GM12878 (cell line): Measurements from ENCODE around the gene ERG. TPM values are rescaled to one million over a fixed set of nuclear protein-coding genes. Genes with fewer than 3 reads are reported as not detected.

ENCODE experiments used
- ATAC-seq: fragments of 200-7000 bp; cut with Tn5 transposase; 3 replicates; pipeline ENCODE4 v1.9.1; 2020; ENCODE audit warnings: mild to moderate bottlenecking, moderate library complexity
- BruUV-seq: library from RNA; stranded (reverse); fragments of 400-500 nt; replicated peaks from 2 replicates; lab custom pipeline; 2021; lab: Mats Ljungman, UMichigan
- CTCF ChIA-PET: fragments of 300-600 bp; sonication (Branson Sonifier 250); formaldehyde crosslinking; extraction: SDS; loops from one replicate; lab custom pipeline; 2021; ENCODE audit warnings: inconsistent platforms; lab: Yijun Ruan, JAX
- POLR2A ChIA-PET: fragments of 350-600 bp; formaldehyde crosslinking; extraction: SDS; loops from one replicate; lab custom pipeline; 2021; ENCODE audit warnings: inconsistent platforms; lab: Charles Lee
- RAD21 ChIA-PET: fragments of 300-600 bp; sonication (Branson Sonifier 250); formaldehyde crosslinking; loops from one replicate; lab custom pipeline; 2023; ENCODE audit warnings: antibody characterized with exemption; ENCODE audit not compliant: unreplicated experiment; lab: Charles Lee
- SMC1A ChIA-PET: fragments of 300-600 bp; sonication (Branson Sonifier 250); formaldehyde crosslinking; loops from one replicate; lab custom pipeline; 2023; ENCODE audit not compliant: unreplicated experiment, uncharacterized antibody; lab: Charles Lee
- DNase-seq: peaks from one replicate; pipeline ENCODE4 v3.0.0-alpha.2; 2011; ENCODE audit warnings: low read depth, low spot score
- FAIRE-seq: peaks from 3 replicates; lab custom pipeline; 2011; peaks lifted over from hg19 to GRCh38; lab: Jason Lieb, UNC
- H2AFZ ChIP-seq: 2 replicates; pipeline ENCODE4 v1.6.0; 2011; ENCODE audit warnings: low read depth, low read length, control low read depth; ENCODE audit not compliant: control insufficient read depth
- H3K27ac ChIP-seq: 2 replicates; pipeline ENCODE4 v1.5.1; 2011; ENCODE audit warnings: control low read depth; ENCODE audit not compliant: control insufficient read depth, insufficient read depth
- H3K27me3 ChIP-seq, 2 experiments: replicated peaks in 1 of 2; 2 replicates each; pipeline versions ENCODE4 v1.6.0 to v1.6.1; 2011; ENCODE audit warnings: low read length in 1 of 2; ENCODE audit not compliant: control insufficient read depth in 2 of 2, insufficient read depth in 2 of 2
- H3K36me3 ChIP-seq, 2 experiments: 2 replicates each; pipeline ENCODE4 v1.5.1; 2011; ENCODE audit warnings: low read length in 1 of 2; ENCODE audit not compliant: control insufficient read depth in 2 of 2, insufficient read depth in 2 of 2
- H3K4me1 ChIP-seq: 2 replicates; pipeline ENCODE4 v1.6.1; 2011; ENCODE audit warnings: mild to moderate bottlenecking, low read length, moderate library complexity, mixed read lengths; ENCODE audit not compliant: control insufficient read depth, insufficient read depth
- H3K4me2 ChIP-seq: 2 replicates; pipeline ENCODE4 v1.6.0; 2011; ENCODE audit warnings: control low read depth; ENCODE audit not compliant: control insufficient read depth, insufficient read depth
- H3K4me3 ChIP-seq: fragments of 200-600 bp; sonication (generic); 2 replicates; pipeline ENCODE4 v1.5.1; 2016
- H3K79me2 ChIP-seq: 2 replicates; pipeline ENCODE4 v1.6.0; 2011; ENCODE audit warnings: low read length; ENCODE audit not compliant: control insufficient read depth, insufficient read depth
- H3K9ac ChIP-seq: 2 replicates; pipeline ENCODE4 v1.8.0; 2011; ENCODE audit warnings: low read length, control low read depth, mixed read lengths; ENCODE audit not compliant: control insufficient read depth, insufficient read depth
- H3K9me3 ChIP-seq: replicated peaks from 3 replicates; pipeline ENCODE4 v1.5.1; 2011; ENCODE audit warnings: mild to moderate bottlenecking, low read length; ENCODE audit not compliant: control insufficient read depth, insufficient read depth
- H4K20me1 ChIP-seq: 2 replicates; pipeline ENCODE4 v1.6.0; 2011; ENCODE audit not compliant: control insufficient read depth, insufficient read depth
- CEBPB ChIP-seq, 2 experiments: fragments of 150-350 bp in 1 of 2; IDR thresholded peaks; 2 replicates each; pipeline ENCODE4 v1.6.1; 2012 to 2014; ENCODE audit warnings: low read depth in 2 of 2, low read length in 2 of 2, borderline replicate concordance in 1 of 2, inconsistent platforms in 1 of 2
- CHD4 ChIP-seq: fragments of 200-600 bp; sonication (generic); IDR thresholded peaks from 2 replicates; pipeline ENCODE4 v1.6.1; 2016; ENCODE audit warnings: mild to moderate bottlenecking
- CREB1 ChIP-seq: IDR thresholded peaks from 2 replicates; pipeline ENCODE4 v1.6.1; 2012; ENCODE audit warnings: low read depth, mild to moderate bottlenecking, inconsistent platforms
- E2F4 ChIP-seq: IDR thresholded peaks from 2 replicates; pipeline ENCODE4 v1.6.1; 2012; ENCODE audit warnings: low read depth, low read length, improper control_type of control experiment
- FOS ChIP-seq: IDR thresholded peaks from 3 replicates; pipeline ENCODE4 v1.6.1; 2011; ENCODE audit warnings: borderline replicate concordance; ENCODE audit not compliant: insufficient read length; ENCODE audit errors: extremely low read depth
- KAT2A ChIP-seq: conservative IDR thresholded peaks from 2 replicates; pipeline ENCODE4 v1.6.1; 2011; ENCODE audit warnings: low read depth, low read length; ENCODE audit not compliant: control insufficient read depth
- NR2C1 ChIP-seq: fragments of 450-650 bp; IDR thresholded peaks from 2 replicates; pipeline ENCODE4 v1.6.1; 2017; ENCODE audit warnings: antibody characterized with exemption, mild to moderate bottlenecking, moderate library complexity
- PAX8 ChIP-seq: fragments of 450-650 bp; IDR thresholded peaks from 2 replicates; pipeline ENCODE4 v1.6.1; 2017; ENCODE audit warnings: mild to moderate bottlenecking, moderate library complexity
- RCOR1 ChIP-seq: conservative IDR thresholded peaks from 2 replicates; pipeline ENCODE4 v1.6.1; 2012; ENCODE audit warnings: low read depth, low read length, improper control_type of control experiment
- RELB ChIP-seq: fragments of 450-650 bp; IDR thresholded peaks from 2 replicates; pipeline ENCODE4 v1.6.1; 2017; ENCODE audit warnings: low read depth, mild to moderate bottlenecking, moderate library complexity
- SPI1 ChIP-seq: IDR thresholded peaks from 2 replicates; pipeline ENCODE4 v1.6.1; 2011; ENCODE audit warnings: low read depth, mild to moderate bottlenecking, low read length, moderate library complexity, borderline replicate concordance; ENCODE audit not compliant: insufficient read depth
- USF1 ChIP-seq: IDR thresholded peaks from 2 replicates; pipeline ENCODE4 v1.6.1; 2011; ENCODE audit warnings: borderline replicate concordance, low read depth, mild to moderate bottlenecking, moderate library complexity, mixed read lengths, low read length; ENCODE audit not compliant: insufficient read depth; ENCODE audit errors: extremely low read length
- YBX1 ChIP-seq: fragments of 450-650 bp; IDR thresholded peaks from 2 replicates; pipeline ENCODE4 v1.6.1; 2016; ENCODE audit warnings: antibody characterized with exemption
- WGBS: methylation state at CpG from one replicate; pipeline ENCODE4 v1.1.6; 2016; ENCODE audit warnings: low lambda C conversion rate; ENCODE audit not compliant: insufficient replicate concordance, insufficient coverage; ENCODE audit errors: missing lambda C conversion rate; 5-methylcytosine and 5-hydroxymethylcytosine counted together
- in situ Hi-C: fragments of 300-500 bp; cut with MboI; formaldehyde crosslinking; loops from 9 replicates; pipeline ENCODE4 v1.14.3; 2018; ENCODE audit warnings: mixed read lengths
- intact Hi-C: fragments of 100-400 bp; cut with micrococcal nuclease; formaldehyde crosslinking; loops from one replicate; pipeline ENCODE4 v1.14.2; 2022; ENCODE audit not compliant: unreplicated experiment
- polyA plus RNA-seq, 11 experiments: library from polyadenylated mRNA; depleted of rRNA in 4 of 11; unstranded in 6 of 11; stranded (reverse) in 5 of 11; fragments of >200 nt; fragmentation: Nextera tagmentation in 4 of 11; fragmentation: Illumina TruSeq in 1 of 11; extraction: Ambion mirVana in 4 of 11; extraction: Trizol in 1 of 11; gene quantifications; 1 replicate in 1 of 11; 2 replicates in 10 of 11; pipeline versions ENCODE4 v1.2.1 to v1.2.3, GENCODE V29; 2011 to 2016; ENCODE audit warnings: inconsistent platforms in 2 of 11, missing spikeins in 2 of 11, low read depth in 1 of 11
- total RNA-seq, 4 experiments: library from RNA; depleted of rRNA in 3 of 4; stranded (reverse); fragments of >200 nt in 3 of 4; fragmentation: Illumina TruSeq in 1 of 4; extraction: Trizol in 1 of 4; gene quantifications; 2 replicates each; pipeline versions ENCODE4 v1.2.1 to v1.2.3, GENCODE V29; 2013 to 2021
- TF ChIP-seq, protein P1 (sequence below): fragments of 450-650 bp; IDR thresholded peaks from 2 replicates; pipeline ENCODE4 v1.6.1; 2017; ENCODE audit warnings: borderline replicate concordance
- TF ChIP-seq, protein P2 (sequence below): fragments of 450-650 bp; IDR thresholded peaks from 2 replicates; pipeline ENCODE4 v1.6.1; 2014; ENCODE audit warnings: mild to moderate bottlenecking

Gene ERG
- total and polyA plus RNA-seq, 10 of the 15 experiments (the other 5 are each of a cell fraction or from before 2014, with no cell fraction given): not detected

GRCh38 chr21:38472412-38473108 lies 25.7 kb downstream of the ERG start:
- no peak overlapping the region for H2AFZ ChIP-seq
- CTCF ChIA-PET: interaction anchor here (0.6 kb wide), 1 partner anchor 16 kb away, joined by 3 read pairs; no protein-coding TSS in a partner anchor
- H3K27me3 ChIP-seq: no peaks in the 10 kb centered on the region; a peak in 1 of 4 replicates
- no TSS peak for BruUV-seq
- H3K4me3 ChIP-seq: no peak overlapping the region
- TF ChIP-seq YBX1 (no peak), PAX8 (no peak), CHD4 (no peak), SPI1 (no peak), CREB1 (no peak), USF1 (no peak), RCOR1 (no peak), NR2C1 (no peak), FOS (no peak), E2F4 (no peak), KAT2A (no peak), CEBPB (IDR thresholded peaks at IDR 0.05; ENCODE audit: borderline replicate concordance in 1 of 2, low read depth in 2 of 2, low read length in 2 of 2) (no peak), RELB (no peak)
- TF ChIP-seq, protein P1, sequence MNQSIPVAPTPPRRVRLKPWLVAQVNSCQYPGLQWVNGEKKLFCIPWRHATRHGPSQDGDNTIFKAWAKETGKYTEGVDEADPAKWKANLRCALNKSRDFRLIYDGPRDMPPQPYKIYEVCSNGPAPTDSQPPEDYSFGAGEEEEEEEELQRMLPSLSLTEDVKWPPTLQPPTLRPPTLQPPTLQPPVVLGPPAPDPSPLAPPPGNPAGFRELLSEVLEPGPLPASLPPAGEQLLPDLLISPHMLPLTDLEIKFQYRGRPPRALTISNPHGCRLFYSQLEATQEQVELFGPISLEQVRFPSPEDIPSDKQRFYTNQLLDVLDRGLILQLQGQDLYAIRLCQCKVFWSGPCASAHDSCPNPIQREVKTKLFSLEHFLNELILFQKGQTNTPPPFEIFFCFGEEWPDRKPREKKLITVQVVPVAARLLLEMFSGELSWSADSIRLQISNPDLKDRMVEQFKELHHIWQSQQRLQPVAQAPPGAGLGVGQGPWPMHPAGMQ: no peak
- TF ChIP-seq, protein P2, sequence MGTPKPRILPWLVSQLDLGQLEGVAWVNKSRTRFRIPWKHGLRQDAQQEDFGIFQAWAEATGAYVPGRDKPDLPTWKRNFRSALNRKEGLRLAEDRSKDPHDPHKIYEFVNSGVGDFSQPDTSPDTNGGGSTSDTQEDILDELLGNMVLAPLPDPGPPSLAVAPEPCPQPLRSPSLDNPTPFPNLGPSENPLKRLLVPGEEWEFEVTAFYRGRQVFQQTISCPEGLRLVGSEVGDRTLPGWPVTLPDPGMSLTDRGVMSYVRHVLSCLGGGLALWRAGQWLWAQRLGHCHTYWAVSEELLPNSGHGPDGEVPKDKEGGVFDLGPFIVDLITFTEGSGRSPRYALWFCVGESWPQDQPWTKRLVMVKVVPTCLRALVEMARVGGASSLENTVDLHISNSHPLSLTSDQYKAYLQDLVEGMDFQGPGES: no peak
- RAD21 ChIA-PET: no interaction called here
- ATAC-seq (no peak), FAIRE-seq (no peak), DNase-seq (no peak)
- POLR2A ChIA-PET: no interaction called here
- no peaks in the 10 kb centered on the region for H4K20me1 ChIP-seq
- SMC1A ChIA-PET: interaction anchor here (0.6 kb wide), 1 partner anchor 156 kb away, joined by 4 read pairs; no protein-coding TSS in a partner anchor
- no peaks in the 10 kb centered on the region for H3K36me3 ChIP-seq
- H3K4me1 ChIP-seq: no peaks in the 10 kb centered on the region
- no peaks in the 10 kb centered on the region for H3K79me2 ChIP-seq
- in situ Hi-C loops (no loop called here), intact Hi-C loops (no loop called here)
- H3K9me3 ChIP-seq: no peaks in the 10 kb centered on the region; the same call in 2 of the 3 replicates
- H3K27ac ChIP-seq: no peak overlapping the region
- H3K4me2 ChIP-seq: no peak overlapping the region
- H3K9ac ChIP-seq: no peak overlapping the region
- WGBS: 39% methylated on average over 23 of the region's 23 CpGs
